HEK293 (cell line): ENCODE results near the gene CRYBG1.
"Not testable (repeated sequence)": the region's sequence is repeated elsewhere in the genome, so short reads cannot be mapped to it uniquely, and the experiment has no call there.

Experiments
- CTCF ChIP-seq: fragments of 450-650 bp; formaldehyde crosslinking; IDR thresholded peaks from 2 replicates; pipeline ENCODE4 v1.5.1; 2016; ENCODE audit warnings: missing biosample characterization, missing genetic modification characterization
- KLF9 ChIP-seq: fragments of 450-650 bp; formaldehyde crosslinking; IDR thresholded peaks from 2 replicates; pipeline ENCODE4 v1.5.1; 2016; ENCODE audit warnings: missing biosample characterization, missing genetic modification characterization, low read depth
- SETDB1 ChIP-seq: IDR thresholded peaks from one replicate; pipeline ENCODE4 v1.6.1; 2017; ENCODE audit warnings: mild to moderate bottlenecking, low read length, moderate library complexity, mixed read lengths; ENCODE audit not compliant: insufficient read length
- ZFP37 ChIP-seq: fragments of 450-650 bp; formaldehyde crosslinking; IDR thresholded peaks from 2 replicates; pipeline ENCODE4 v1.5.1; 2016; ENCODE audit warnings: missing biosample characterization, missing genetic modification characterization
- ZNF266 ChIP-seq: fragments of 450-650 bp; formaldehyde crosslinking; IDR thresholded peaks from 2 replicates; pipeline ENCODE4 v1.5.1; 2016; ENCODE audit warnings: missing biosample characterization, missing genetic modification characterization, low read depth

DNA sequence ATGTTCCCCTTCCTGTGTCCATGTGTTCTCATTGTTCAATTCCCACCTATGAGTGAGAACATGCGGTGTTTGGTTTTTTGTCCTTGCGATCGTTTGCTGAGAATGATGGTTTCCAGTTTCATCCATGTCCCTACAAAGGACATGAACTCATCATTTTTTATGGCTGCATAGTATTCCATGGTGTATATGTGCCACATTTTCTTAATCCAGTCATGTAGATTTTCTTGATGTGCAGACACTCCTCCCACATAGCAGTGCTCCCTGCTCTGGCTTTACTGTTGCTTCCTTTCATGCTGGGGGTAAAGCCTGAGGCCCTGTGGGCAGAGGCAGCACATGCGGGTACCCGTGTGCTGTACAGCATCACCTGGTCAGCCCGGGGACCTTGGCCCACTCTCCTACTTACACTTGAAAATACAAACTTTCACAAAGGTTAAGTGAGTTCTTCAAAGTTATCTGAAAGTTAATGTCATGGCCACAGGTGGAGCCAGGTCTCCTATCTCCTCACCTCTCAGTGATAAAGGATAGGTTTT lies 188.5 kb downstream of the CRYBG1 start:
- not testable (repeated sequence) for TF ChIP-seq SETDB1; CTCF; ZFP37 (tag by site-specific recombination); KLF9 (tag by site-specific recombination); ZNF266
